ENCODE results near the gene PTPRC.

GRCh38 chr1:198667807-198668206 is 29.0 kb downstream of the PTPRC start:
- no peak for TF ChIP-seq CTCF (IDR thresholded peaks at IDR 0.05; ENCODE audit: extremely low read depth in 1 of 2, insufficient read depth in 1 of 2, low read depth in 1 of 2, low read length in 2 of 2)
- TF ChIP-seq POLR2AphosphoS5 (IDR thresholded peaks at IDR 0.05; ENCODE audit: insufficient read depth, low read depth, low read length) = no peak
- no peak for TF ChIP-seq POLR2A (IDR thresholded peaks at IDR 0.05; ENCODE audit: low read depth, low read length)
